Ovary (tissue), 9 donors: Measurements from ENCODE around the gene ZNF343. TPM values are rescaled to one million over a fixed set of nuclear protein-coding genes. Genes with fewer than 3 reads are reported as not detected.

Experiments used
- DNase-seq, 5 donors: peaks; one replicate each; pipeline ENCODE4 v3.0.0-alpha.2; 2019 to 2020
- H3K27ac ChIP-seq, 2 donors: fragments of 200-600 bp; one replicate each; pipeline versions ENCODE4 v1.5.1 to v1.8.0; 2019 to 2022
- H3K27me3 ChIP-seq: fragments of 200-600 bp; one replicate; pipeline ENCODE4 v1.8.0; 2022
- H3K36me3 ChIP-seq: fragments of 200-600 bp; sonication (generic); one replicate; pipeline ENCODE4 v1.5.1; 2019
- H3K4me1 ChIP-seq: one replicate; pipeline ENCODE4 v1.8.1; 2013; ENCODE audit warnings: mild to moderate bottlenecking, moderate library complexity; ENCODE audit not compliant: insufficient read depth
- H3K4me3 ChIP-seq: fragments of 200-600 bp; sonication (generic); one replicate; pipeline ENCODE4 v1.5.1; 2017
- H3K9me3 ChIP-seq, 2 donors: fragments of 200-600 bp in 1 of 2; sonication (generic) in 1 of 2; one replicate each; pipeline versions ENCODE4 v1.5.1 to v1.8.1; 2013 to 2019; ENCODE audit warnings: mild to moderate bottlenecking in 1 of 2, moderate library complexity in 1 of 2
- CTCF ChIP-seq, 3 donors: fragments of 450-650 bp in 2 of 3; fragments of 200-600 bp in 1 of 3; IDR thresholded peaks; one replicate each; pipeline versions ENCODE4 v1.5.1 to v1.8.0; 2016 to 2022; ENCODE audit warnings: antibody characterized with exemption in 3 of 3, mild to moderate bottlenecking in 1 of 3
- EP300 ChIP-seq: sonication (generic); formaldehyde crosslinking; IDR thresholded peaks from one replicate; pipeline ENCODE4 v1.6.1; 2017; ENCODE audit warnings: antibody characterized with exemption
- POLR2A ChIP-seq: fragments of 450-650 bp; IDR thresholded peaks from one replicate; pipeline ENCODE4 v1.6.1; 2017; ENCODE audit warnings: antibody characterized with exemption, mild to moderate bottlenecking, moderate library complexity
- WGBS, 3 donors: extraction: QIAGEN DNeasy Blood & Tissue Kit in 1 of 3; methylation state at CpG; one replicate each; pipeline versions ENCODE4 v1.1.5 to v1.1.7; 2013 to 2017; 5-methylcytosine and 5-hydroxymethylcytosine counted together
- intact Hi-C, 4 donors: fragments of 100-400 bp; cut with DNase I; formaldehyde crosslinking; loops; one replicate each; pipeline versions ENCODE4 v1.11.0 to v1.15.1; 2022 to 2023
- polyA plus RNA-seq, 2 donors: library from polyadenylated mRNA; stranded (reverse); fragments of 200-250 nt in 1 of 2; fragments of 350-450 nt in 1 of 2; fragmentation: Illumina TruSeq in 1 of 2; extraction: RNeasy Lipid Tissue Mini Kit (QIAGEN cat#74804) in 1 of 2; gene quantifications; one replicate each; pipeline ENCODE4 v1.2.3, GENCODE V29; 2013 to 2014
- total RNA-seq, 7 donors: library from RNA; depleted of rRNA in 2 of 7; stranded (reverse); fragments of >200 nt in 2 of 7; fragmentation: NEBNext Ultra II Directional in 3 of 7; extraction: Animal tissue kit (Norgen Biotek cat#: 25700) in 3 of 7; gene quantifications; one replicate each; pipeline versions ENCODE4 v1.1.0 to v1.2.4, GENCODE V29; 2016 to 2023
- donor health status: DM: no; HTN: no; CAD: no; lungs with moderate emphysema.
- donor health status: DM: no; HTN: no; CAD: no.
- donor health status: Bipolar disorder and iron deficiency.
- donor health status: DM: yes; HTN: yes; CAD: no.
- donor health status: DM: no; HTN: no; CAD: no.
- donor health status: DM: yes; HTN: yes; CAD: no.

Gene ZNF343
- total and polyA plus RNA-seq, 9 donors = 5.2 to 16.5 (median 12.3) TPM

- Histone ChIP-seq H3K9me3 (no peaks in the 10 kb centered on the region), H3K36me3 (no peaks in the 10 kb centered on the region), H3K27ac (no peak overlapping the region), H3K4me3 (no peak overlapping the region), H3K4me1 (no peaks in the 10 kb centered on the region), H3K27me3 (no peaks in the 10 kb centered on the region)
- DNase-seq = no peak
- TF ChIP-seq POLR2A (no peak), CTCF (IDR thresholded peaks at IDR 0.05) (no peak), EP300 (no peak)
- WGBS, 3 donors = 95 to 96% (median 96%) methylated on average over 9 of the region's 9 CpGs
- intact Hi-C loops = no loop called here
Observed at GRCh38 chr20:2475850-2476741, 32.6 kb downstream of the ZNF343 start.

GRCh38 chr20:2473516-2473915 lies 35.2 kb downstream of the ZNF343 start:
- H3K4me1 ChIP-seq = peaks cover 4% of the 10 kb centered on the region
- WGBS, 3 donors = 38 to 53% (median 42%) methylated on average over 4 of the region's 4 CpGs
- no peaks in the 10 kb centered on the region for H3K27me3 ChIP-seq
- no peak overlapping the region for H3K27ac ChIP-seq
- DNase-seq = no peak
- H3K36me3 ChIP-seq = no peaks in the 10 kb centered on the region
- intact Hi-C loops = no loop called here
- no peaks in the 10 kb centered on the region for H3K9me3 ChIP-seq
- no peak overlapping the region for H3K4me3 ChIP-seq
- no peak for TF ChIP-seq CTCF (IDR thresholded peaks at IDR 0.05)

- no peaks in the 10 kb centered on the region for H3K27me3 ChIP-seq
- DNase-seq = peak; percentile 96 to 97 (median 96)
- H3K36me3 ChIP-seq = no peaks in the 10 kb centered on the region
- TF ChIP-seq POLR2A (peak; percentile 93), CTCF (IDR thresholded peaks at IDR 0.05) (no peak)
- peaks cover 7% of the 10 kb centered on the region for H3K4me1 ChIP-seq
- 0 to 1% (median 1%) methylated on average over 52 to 53 of the region's 53 CpGs for WGBS, 3 donors
- H3K27ac ChIP-seq = peak within 1 kb of the TSS; percentile 83 to 97
- H3K9me3 ChIP-seq = no peaks in the 10 kb centered on the region
- peak within 1 kb of the TSS; percentile 72 for H3K4me3 ChIP-seq
- intact Hi-C loops = no loop called here
Observed at GRCh38 chr20:2470423-2471193, 38.1 kb downstream of the ZNF343 start, which contains the start of gene SNRPB. Gene SNRPB (minus strand): TSS chr20:2470789. CDS start chr20:2470690, 99 bp downstream.

DNA sequence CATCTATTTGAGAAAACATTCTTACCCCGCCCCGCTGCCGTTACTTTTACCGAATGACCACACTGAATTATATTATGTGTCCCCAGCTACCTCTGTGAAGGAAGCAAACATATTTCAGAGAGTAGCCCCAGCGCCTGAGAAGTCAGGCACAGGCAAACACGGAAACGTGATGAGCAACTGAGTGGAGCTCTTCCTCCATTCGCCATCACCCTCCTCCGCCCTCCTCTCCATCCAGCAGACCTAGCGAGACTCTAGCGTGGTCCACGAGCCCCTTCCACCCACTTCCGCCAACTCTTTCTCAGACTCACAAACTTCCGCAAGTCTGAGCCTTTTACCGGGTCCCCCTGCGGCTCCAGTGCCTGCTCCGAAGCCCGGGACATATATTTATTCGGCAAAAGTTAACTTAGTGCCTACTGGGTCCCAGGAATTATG lies 38.7 kb downstream of the ZNF343 start:
- DNase-seq = peak in 2 of 5 donors; percentile 28 to 62
- Histone ChIP-seq H3K36me3 (no peaks in the 10 kb centered on the region), H3K4me1 (peaks cover 7% of the 10 kb centered on the region), H3K27me3 (no peaks in the 10 kb centered on the region), H3K27ac (peak overlapping the region; percentile 83 to 97), H3K9me3 (no peaks in the 10 kb centered on the region), H3K4me3 (peak overlapping the region; percentile 72)
- no peak for TF ChIP-seq CTCF (IDR thresholded peaks at IDR 0.05)
- no peak for TF ChIP-seq EP300
- TF ChIP-seq POLR2A = no peak
- WGBS, 3 donors = 0% methylated on average over 19 of the region's 19 CpGs
- intact Hi-C loops = loop anchor here in 1 of 4 donors (10.0 kb wide), 1 partner anchor 695 kb away; no protein-coding TSS in a partner anchor
